WTC11 (cell line): ENCODE data around the gene RIOK2. TPM values are rescaled to one million over a fixed set of nuclear protein-coding genes. Genes with fewer than 3 reads are reported as not detected.

ENCODE experiments used
- ATAC-seq: fragments of 200-7000 bp; cut with Tn5 transposase; 2 replicates; pipeline ENCODE4 v1.10.0; 2021; ENCODE audit warnings: mild to moderate bottlenecking, moderate library complexity
- CTCF ChIA-PET: fragments of 300-600 bp; sonication (Branson Sonifier 250); formaldehyde crosslinking; loops from one replicate; lab custom pipeline; 2021; ENCODE audit warnings: antibody characterized with exemption; lab: Charles Lee
- POLR2A ChIA-PET: fragments of 350-600 bp; sonication (Branson Sonifier 250); formaldehyde crosslinking; loops from one replicate; lab custom pipeline; 2021; ENCODE audit warnings: antibody characterized with exemption; lab: Charles Lee
- DNase-seq: peaks from one replicate; pipeline ENCODE4 v3.0.0; 2021; ENCODE audit warnings: low spot score
- H3K27ac Mint-ChIP-seq: 2 replicates; pipeline ENCODE4 v1.8.0; 2021; ENCODE audit warnings: mixed read lengths
- H3K27me3 Mint-ChIP-seq: 2 replicates; pipeline ENCODE4 v1.8.0; 2021; ENCODE audit warnings: low read depth, mild to moderate bottlenecking, moderate library complexity, mixed read lengths
- H3K36me3 Mint-ChIP-seq: 2 replicates; pipeline ENCODE4 v1.8.0; 2021; ENCODE audit warnings: mixed read lengths
- H3K4me1 Mint-ChIP-seq: 2 replicates; pipeline ENCODE4 v1.8.0; 2022; ENCODE audit warnings: mixed read lengths
- H3K4me3 Mint-ChIP-seq: 2 replicates; pipeline ENCODE4 v1.8.0; 2021; ENCODE audit warnings: mild to moderate bottlenecking, moderate library complexity, mixed read lengths
- H3K9me3 Mint-ChIP-seq: 2 replicates; pipeline ENCODE4 v1.8.0; 2021; ENCODE audit warnings: mixed read lengths
- CREB1 ChIP-seq: sonication (generic); formaldehyde crosslinking; IDR thresholded peaks from 2 replicates; pipeline ENCODE4 v1.8.0; 2023; ENCODE audit warnings: mild to moderate bottlenecking, missing genetic modification reagents
- ESRRA ChIP-seq: sonication (generic); formaldehyde crosslinking; IDR thresholded peaks from 2 replicates; pipeline ENCODE4 v1.8.1; 2022; ENCODE audit warnings: mild to moderate bottlenecking, missing genetic modification reagents, borderline replicate concordance
- GABPB1 ChIP-seq: sonication (generic); formaldehyde crosslinking; IDR thresholded peaks from 2 replicates; pipeline ENCODE4 v1.8.1; 2023; ENCODE audit warnings: mild to moderate bottlenecking, missing genetic modification reagents
- GRHL2 ChIP-seq: fragments of 250-450 bp; sonication (Bioruptor Pico); IDR thresholded peaks from 2 replicates; pipeline ENCODE4 v1.8.0; 2022; ENCODE audit warnings: mild to moderate bottlenecking, moderate library complexity; ENCODE audit not compliant: insufficient replicate concordance, severe bottlenecking
- HMGA2 ChIP-seq: fragments of 250-450 bp; sonication (Bioruptor Pico); IDR thresholded peaks from 2 replicates; pipeline ENCODE4 v1.4.0; 2021; ENCODE audit warnings: mild to moderate bottlenecking, moderate library complexity
- NR1H2 ChIP-seq: sonication (generic); formaldehyde crosslinking; IDR thresholded peaks from 2 replicates; pipeline ENCODE4 v1.9.0; 2021; ENCODE audit warnings: mild to moderate bottlenecking, moderate library complexity, missing genetic modification reagents
- NR2C2 ChIP-seq: sonication (generic); formaldehyde crosslinking; IDR thresholded peaks from 2 replicates; pipeline ENCODE4 v1.8.0; 2022; ENCODE audit warnings: mild to moderate bottlenecking, missing genetic modification reagents
- SOX15 ChIP-seq: fragments of 250-450 bp; sonication (Bioruptor Pico); IDR thresholded peaks from 2 replicates; pipeline ENCODE4 v1.9.0; 2021; ENCODE audit warnings: mild to moderate bottlenecking
- TEAD1 ChIP-seq: sonication (generic); formaldehyde crosslinking; IDR thresholded peaks from 2 replicates; pipeline ENCODE4 v1.8.0; 2022; ENCODE audit warnings: mild to moderate bottlenecking, missing genetic modification reagents
- ZNF263 ChIP-seq: sonication (generic); formaldehyde crosslinking; IDR thresholded peaks from 2 replicates; pipeline ENCODE4 v1.8.1; 2022; ENCODE audit warnings: low read depth, mild to moderate bottlenecking, moderate library complexity, missing genetic modification reagents
- ZNF396 ChIP-seq: fragments of 250-450 bp; sonication (Bioruptor Pico); IDR thresholded peaks from 2 replicates; pipeline ENCODE4 v1.8.0; 2021; ENCODE audit warnings: mild to moderate bottlenecking, moderate library complexity, borderline replicate concordance
- total RNA-seq: library from RNA; stranded (reverse); gene quantifications from 3 replicates; pipeline ENCODE4 v1.2.3, GENCODE V29; 2021
- TF ChIP-seq, protein P1 (sequence below): sonication (generic); formaldehyde crosslinking; IDR thresholded peaks from 2 replicates; pipeline ENCODE4 v1.8.0; 2022; ENCODE audit warnings: mild to moderate bottlenecking, missing genetic modification reagents
- TF ChIP-seq, protein P2 (sequence below): fragments of 250-450 bp; sonication (Bioruptor Pico); conservative IDR thresholded peaks from 2 replicates; pipeline ENCODE4 v1.9.0; 2021; ENCODE audit warnings: mild to moderate bottlenecking
- TF ChIP-seq, protein P3 (sequence below): sonication (generic); formaldehyde crosslinking; IDR thresholded peaks from 2 replicates; pipeline ENCODE4 v1.8.1; 2023; ENCODE audit warnings: mild to moderate bottlenecking, missing genetic modification reagents, moderate library complexity
- TF ChIP-seq, protein P4 (sequence below): fragments of 250-450 bp; sonication (Bioruptor Pico); IDR thresholded peaks from 2 replicates; pipeline ENCODE4 v1.9.0; 2021; ENCODE audit warnings: mild to moderate bottlenecking

RIOK2 gene
- total RNA-seq, 1 experiment from 2014 or later = 35.2 TPM

DNA sequence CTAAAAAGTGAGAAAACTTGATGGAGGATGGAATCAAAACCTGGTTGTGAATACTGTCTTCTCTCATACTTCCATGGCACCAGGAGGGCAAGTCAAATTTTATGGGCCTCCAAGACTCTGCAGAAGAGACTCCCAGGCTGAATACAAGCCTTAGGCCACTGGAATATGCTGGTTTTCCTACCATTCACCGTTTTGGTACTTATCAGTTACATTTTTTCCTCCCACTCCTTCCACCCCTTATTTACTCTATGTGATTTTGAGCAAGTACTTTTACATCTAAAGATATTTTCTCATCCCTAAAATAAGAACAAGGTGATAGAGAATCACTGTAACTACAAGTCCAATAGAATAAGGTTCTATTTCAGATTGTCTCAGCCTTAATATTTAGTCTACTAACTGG lies 32.6 kb downstream of the RIOK2 start:
- no peak for DNase-seq
- ChIA-PET CTCF (interaction anchor here (1.8 kb wide), 1 partner anchor 8 kb away, joined by 5 read pairs; the partner anchor contains the start of gene LIX1), POLR2A (interaction anchor here (0.6 kb wide), 1 partner anchor 124 kb away, joined by 3 read pairs; no protein-coding TSS in a partner anchor)
- Mint-ChIP-seq H3K27ac (no peak overlapping the region), H3K27me3 (no peaks in the 10 kb centered on the region), H3K4me3 (no peak overlapping the region), H3K36me3 (no peaks in the 10 kb centered on the region), H3K4me1 (peaks cover 5% of the 10 kb centered on the region), H3K9me3 (peaks cover 4% of the 10 kb centered on the region; the same call in 1 of the 2 replicates)
- TF ChIP-seq, protein P1, sequence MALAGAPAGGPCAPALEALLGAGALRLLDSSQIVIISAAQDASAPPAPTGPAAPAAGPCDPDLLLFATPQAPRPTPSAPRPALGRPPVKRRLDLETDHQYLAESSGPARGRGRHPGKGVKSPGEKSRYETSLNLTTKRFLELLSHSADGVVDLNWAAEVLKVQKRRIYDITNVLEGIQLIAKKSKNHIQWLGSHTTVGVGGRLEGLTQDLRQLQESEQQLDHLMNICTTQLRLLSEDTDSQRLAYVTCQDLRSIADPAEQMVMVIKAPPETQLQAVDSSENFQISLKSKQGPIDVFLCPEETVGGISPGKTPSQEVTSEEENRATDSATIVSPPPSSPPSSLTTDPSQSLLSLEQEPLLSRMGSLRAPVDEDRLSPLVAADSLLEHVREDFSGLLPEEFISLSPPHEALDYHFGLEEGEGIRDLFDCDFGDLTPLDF (CRISPR knock-in tag) = no peak
- TF ChIP-seq NR2C2 (CRISPR knock-in tag) (no peak), ESRRA (CRISPR knock-in tag) (no peak), SOX15 (CRISPR knock-in tag) (no peak), CREB1 (CRISPR knock-in tag) (no peak), GABPB1 (CRISPR knock-in tag) (no peak), HMGA2 (CRISPR knock-in tag) (no peak)
- no peak for ATAC-seq

DNA sequence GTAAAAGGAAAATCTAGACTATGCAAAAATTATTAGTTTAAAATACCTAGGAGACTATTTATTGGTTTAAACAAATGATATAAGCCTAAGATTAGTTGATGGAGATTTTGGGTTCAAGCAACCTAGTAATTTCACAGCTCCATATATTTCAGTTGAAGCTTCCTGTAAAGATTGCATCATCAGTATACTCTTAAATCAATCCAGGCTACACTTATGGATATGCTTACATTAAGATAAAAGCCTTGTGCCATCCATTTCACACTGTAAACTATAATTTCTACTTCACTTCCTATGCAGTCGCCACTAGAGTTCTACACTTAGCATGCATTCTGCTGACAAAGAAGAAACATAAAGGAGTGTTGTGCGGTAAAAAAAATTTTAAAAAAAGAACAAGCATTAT lies 33.3 kb downstream of the RIOK2 start:
- H3K36me3 Mint-ChIP-seq = no peaks in the 10 kb centered on the region
- no peak overlapping the region for H3K27ac Mint-ChIP-seq
- ChIA-PET POLR2A (no interaction called here), CTCF (no interaction called here)
- H3K9me3 Mint-ChIP-seq = peaks cover 4% of the 10 kb centered on the region; the same call in 1 of the 2 replicates
- TF ChIP-seq, protein P2, sequence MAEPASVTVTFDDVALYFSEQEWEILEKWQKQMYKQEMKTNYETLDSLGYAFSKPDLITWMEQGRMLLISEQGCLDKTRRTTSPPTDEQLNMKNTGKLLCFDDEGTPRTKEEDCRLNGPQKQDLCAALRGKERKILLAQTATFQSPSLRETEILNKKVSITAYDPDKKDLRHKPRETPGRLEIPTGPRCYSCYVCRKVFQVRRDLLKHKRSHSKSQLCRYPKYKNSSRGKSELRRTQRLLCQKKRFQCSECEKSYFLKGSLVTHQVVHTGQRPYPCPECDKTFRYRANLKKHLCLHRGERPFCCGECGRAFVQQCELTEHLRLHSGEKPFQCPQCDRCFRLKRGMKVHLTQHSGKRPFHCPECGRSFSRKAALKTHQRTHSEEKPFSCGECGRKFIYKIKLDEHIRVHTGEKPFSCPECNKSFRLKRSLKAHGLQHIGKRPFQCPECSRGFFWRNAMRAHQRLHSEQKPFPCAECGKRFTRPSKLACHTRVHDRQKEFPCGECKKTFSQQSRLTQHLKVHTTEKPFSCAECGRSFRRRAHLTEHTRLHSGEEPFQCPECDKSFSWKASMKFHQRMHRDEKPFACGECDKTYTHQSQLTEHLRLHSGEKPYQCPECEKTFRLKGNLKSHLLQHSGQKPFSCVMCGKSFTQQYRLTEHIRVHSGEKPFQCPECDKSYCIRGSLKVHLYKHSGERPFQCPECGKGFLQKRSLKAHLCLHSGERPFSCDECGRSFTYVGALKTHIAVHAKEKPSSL (CRISPR knock-in tag) = no peak
- TF ChIP-seq ZNF396 (CRISPR knock-in tag) (no peak), ZNF263 (CRISPR knock-in tag) (no peak), HMGA2 (CRISPR knock-in tag) (no peak), TEAD1 (CRISPR knock-in tag) (no peak), GRHL2 (CRISPR knock-in tag) (no peak)
- TF ChIP-seq, protein P3, sequence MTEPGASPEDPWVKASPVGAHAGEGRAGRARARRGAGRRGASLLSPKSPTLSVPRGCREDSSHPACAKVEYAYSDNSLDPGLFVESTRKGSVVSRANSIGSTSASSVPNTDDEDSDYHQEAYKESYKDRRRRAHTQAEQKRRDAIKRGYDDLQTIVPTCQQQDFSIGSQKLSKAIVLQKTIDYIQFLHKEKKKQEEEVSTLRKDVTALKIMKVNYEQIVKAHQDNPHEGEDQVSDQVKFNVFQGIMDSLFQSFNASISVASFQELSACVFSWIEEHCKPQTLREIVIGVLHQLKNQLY (CRISPR knock-in tag) = no peak
- TF ChIP-seq, protein P4, sequence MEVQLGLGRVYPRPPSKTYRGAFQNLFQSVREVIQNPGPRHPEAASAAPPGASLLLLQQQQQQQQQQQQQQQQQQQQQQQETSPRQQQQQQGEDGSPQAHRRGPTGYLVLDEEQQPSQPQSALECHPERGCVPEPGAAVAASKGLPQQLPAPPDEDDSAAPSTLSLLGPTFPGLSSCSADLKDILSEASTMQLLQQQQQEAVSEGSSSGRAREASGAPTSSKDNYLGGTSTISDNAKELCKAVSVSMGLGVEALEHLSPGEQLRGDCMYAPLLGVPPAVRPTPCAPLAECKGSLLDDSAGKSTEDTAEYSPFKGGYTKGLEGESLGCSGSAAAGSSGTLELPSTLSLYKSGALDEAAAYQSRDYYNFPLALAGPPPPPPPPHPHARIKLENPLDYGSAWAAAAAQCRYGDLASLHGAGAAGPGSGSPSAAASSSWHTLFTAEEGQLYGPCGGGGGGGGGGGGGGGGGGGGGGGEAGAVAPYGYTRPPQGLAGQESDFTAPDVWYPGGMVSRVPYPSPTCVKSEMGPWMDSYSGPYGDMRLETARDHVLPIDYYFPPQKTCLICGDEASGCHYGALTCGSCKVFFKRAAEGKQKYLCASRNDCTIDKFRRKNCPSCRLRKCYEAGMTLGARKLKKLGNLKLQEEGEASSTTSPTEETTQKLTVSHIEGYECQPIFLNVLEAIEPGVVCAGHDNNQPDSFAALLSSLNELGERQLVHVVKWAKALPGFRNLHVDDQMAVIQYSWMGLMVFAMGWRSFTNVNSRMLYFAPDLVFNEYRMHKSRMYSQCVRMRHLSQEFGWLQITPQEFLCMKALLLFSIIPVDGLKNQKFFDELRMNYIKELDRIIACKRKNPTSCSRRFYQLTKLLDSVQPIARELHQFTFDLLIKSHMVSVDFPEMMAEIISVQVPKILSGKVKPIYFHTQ (CRISPR knock-in tag) = no peak
- H3K4me3 Mint-ChIP-seq = no peak overlapping the region
- DNase-seq = no peak
- ATAC-seq = no peak
- H3K27me3 Mint-ChIP-seq = no peaks in the 10 kb centered on the region
- H3K4me1 Mint-ChIP-seq = peaks cover 5% of the 10 kb centered on the region

DNA sequence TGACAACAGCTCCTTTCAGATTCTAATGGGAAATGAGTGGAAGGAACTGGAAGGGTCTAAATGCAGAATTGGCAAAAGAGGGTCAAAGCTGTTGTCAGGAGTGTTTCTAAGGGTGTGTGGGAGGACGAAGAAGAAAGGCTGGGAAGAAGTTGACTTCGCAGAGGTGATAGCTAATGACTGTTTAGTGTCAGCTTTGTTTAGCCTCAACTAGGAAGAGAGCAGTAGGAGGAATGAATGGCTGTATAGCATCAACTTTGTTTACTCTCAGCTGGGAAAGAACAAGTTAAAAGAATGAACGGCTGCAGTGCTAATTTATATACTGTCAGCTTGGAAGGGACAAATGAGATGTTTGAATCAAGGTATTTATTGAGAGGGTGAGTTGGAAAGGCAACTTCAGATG lies 34.8 kb downstream of the RIOK2 start:
- no peak overlapping the region for H3K27ac Mint-ChIP-seq
- TF ChIP-seq NR1H2 = no peak
- TF ChIP-seq, all 79 proteins: peak for 0

More for the DNA sequence above, 34.8 kb downstream of the RIOK2 start:
- Mint-ChIP-seq H3K9me3 (peaks cover 4% of the 10 kb centered on the region; the same call in 1 of the 2 replicates), H3K4me3 (no peak overlapping the region), H3K4me1 (peaks cover 5% of the 10 kb centered on the region), H3K36me3 (no peaks in the 10 kb centered on the region), H3K27me3 (no peaks in the 10 kb centered on the region)
- DNase-seq = no peak
- CTCF ChIA-PET = interaction anchor here (1.6 to 2.5 kb wide), 3 partner anchors 104 to 396 kb away, joined by 6 to 20 read pairs (median 16); no protein-coding TSS in a partner anchor
- POLR2A ChIA-PET = interaction anchor here (0.7 kb wide), 1 partner anchor 457 kb away, joined by 3 read pairs; no protein-coding TSS in a partner anchor
- no peak for ATAC-seq
